Putamen (tissue), 1 donor: ENCODE results near the gene CYP51A1.
A peak's percentile ranks its signal among the peaks of the same experiment; 100 is the strongest.
"Not testable (repeated sequence)": the region's sequence is repeated elsewhere in the genome, so short reads cannot be mapped to it uniquely, and the experiment has no call there.

Source experiments
- DNase-seq: peaks from one replicate; pipeline ENCODE4 v3.0.0-alpha.2; 2016; ENCODE audit warnings: low spot score

The CYP51A1 gene

DNA sequence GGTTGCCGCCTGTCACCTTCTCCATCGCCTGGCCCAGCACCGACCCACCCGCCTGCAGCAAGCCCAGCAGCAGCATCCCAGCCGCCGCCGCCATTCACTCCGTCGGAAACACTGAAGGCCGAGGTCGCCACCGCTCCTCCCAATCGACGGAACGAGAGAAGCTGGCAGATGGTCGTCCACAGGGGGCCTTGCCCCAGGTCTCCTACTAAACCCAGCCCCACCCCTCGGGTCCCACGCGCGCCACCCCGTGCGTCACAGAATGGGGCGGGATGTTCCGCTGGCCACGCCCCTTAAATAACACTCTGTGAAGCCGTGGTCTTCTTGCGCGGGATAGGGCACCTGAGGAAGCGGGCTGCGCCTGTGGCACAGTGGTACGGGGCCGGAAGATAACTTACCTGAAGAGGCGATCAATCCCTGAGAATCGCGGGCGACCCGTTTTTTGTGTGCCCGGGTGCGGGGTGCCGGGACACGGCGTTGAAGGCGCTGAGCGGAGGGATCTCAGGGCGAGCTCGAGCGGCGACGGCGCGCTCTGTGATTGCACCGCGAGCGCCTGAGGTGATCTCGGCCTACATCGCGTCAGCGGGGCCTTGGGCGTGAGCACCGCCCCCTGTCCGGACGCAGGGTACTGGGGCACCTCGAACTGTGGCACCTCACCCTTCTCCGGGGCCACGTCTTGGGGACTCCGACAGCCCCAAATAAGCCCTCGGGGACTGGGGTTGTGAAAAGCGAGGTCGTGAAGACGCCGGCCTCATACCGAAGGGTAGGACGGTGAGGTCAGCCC, at the start of gene CYP51A1:
TSS of gene CYP51A1 (minus strand) at position 207 of the 781 bp plus-strand sequence. CDS start at position 94, 113 bp downstream.
- DNase-seq = peak; percentile 91

- peak; percentile 80 for DNase-seq
Observed at GRCh38 chr7:92178928-92179924, 44.9 kb upstream of the CYP51A1 start, which contains the start of gene LRRD1. TSS of gene LRRD1 (minus strand) at chr7:92179142. CDS start at chr7:92165202, 13,940 bp downstream.

DNA sequence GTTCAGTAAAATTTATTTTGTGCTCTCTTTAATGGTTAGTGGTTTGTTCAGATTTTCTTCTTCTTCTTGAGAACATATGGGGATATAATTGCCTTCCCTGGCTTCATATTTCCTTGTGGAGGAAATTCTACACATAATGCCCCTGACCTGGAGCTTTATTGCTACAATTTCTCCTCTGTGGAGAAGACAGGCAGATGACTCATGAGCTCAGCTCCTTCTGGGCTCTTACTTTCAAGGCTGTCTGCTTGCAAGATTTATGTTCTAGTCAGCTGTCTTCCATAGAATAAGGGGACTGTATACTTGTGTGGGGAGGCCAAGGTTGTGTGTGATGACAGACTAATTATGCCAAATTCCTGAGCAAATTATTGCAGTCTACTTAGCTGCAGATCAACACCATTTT, 43.1 kb upstream of the CYP51A1 start:
- DNase-seq = no peak

DNA sequence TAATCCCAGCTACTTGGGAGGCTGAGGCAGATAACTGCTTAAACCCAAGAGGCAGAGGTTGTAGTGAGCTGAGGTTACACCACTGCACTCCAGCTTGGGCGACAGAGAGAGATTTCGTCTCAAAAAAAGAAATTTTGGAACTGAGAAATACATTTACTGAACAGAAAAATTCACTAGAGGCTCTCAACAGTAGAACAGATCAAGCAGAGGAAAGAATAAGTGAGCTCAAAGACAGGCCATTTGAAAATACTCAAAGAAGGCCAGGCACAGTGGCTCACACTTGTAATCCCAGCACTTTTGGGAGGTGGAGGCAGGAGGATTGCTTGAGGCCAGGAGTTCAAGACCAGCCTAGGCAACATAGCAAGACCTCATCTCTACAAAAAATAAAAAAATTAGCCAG, 35.3 kb upstream of the CYP51A1 start:
- not testable (repeated sequence) for DNase-seq

GRCh38 chr7:92161271-92161670, 27.0 kb upstream of the CYP51A1 start:
- DNase-seq = no peak

DNA sequence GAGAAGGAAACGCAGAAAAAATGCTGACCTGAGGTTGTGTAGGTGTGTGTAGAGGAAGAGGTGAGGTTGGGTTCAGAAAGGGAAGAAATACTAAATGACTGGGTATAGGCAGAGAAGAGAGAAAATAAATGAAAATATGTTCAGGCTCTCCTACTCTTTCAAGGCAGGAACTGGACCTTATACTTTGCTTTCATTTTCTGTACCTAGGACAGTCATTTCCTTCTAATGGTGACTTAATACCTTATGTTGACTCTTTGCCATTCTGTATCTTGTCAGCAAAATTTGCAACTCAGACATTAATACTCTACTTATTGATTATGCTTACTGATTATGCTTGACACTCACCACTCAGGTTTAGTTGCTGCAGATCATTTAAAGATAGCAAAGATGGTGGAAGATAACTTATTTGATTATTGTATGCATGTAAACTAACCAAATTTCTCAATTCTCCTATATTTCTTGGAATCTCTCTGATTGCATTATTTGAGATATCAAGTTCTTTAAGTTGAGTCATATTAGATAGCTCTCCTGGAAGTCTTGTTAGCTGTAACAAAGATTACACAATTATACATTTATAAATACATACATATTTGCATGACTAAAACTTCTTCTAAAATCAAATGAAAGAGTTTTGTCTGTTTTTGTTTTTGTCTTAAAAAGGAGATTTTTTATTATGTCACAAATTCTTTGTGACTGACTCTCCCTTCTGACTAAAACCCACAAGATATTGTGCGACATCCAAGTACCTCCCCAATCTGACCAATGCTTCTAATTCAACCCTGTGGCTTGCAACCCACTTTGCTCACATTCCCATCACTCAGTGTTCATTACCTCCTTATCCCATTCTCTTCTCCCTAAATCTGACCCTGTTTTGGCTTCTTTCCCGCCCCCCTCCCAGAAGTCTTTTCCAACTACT, 24.6 kb upstream of the CYP51A1 start:
- no peak for DNase-seq

DNA sequence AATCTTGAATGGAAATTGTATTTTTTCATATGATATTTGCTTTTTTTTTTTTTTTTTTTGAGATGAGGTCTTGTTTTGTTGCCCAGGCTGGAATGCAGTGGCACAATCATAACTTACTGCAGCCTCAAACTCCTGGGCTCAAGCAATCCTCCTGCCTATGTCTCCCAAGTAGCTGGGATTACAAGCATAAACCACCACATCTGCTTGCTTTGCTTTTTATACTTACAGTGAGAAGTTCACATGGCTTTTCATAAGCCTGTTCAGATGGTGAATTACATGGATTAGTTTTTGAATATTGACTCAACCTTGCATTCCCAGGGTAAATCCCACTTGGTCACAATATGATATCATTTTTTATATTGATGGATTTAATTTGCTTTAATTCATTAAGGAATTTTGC, 22.7 kb upstream of the CYP51A1 start:
- DNase-seq = no peak

GRCh38 chr7:92155108-92155739, 20.9 kb upstream of the CYP51A1 start:
- DNase-seq = no peak

GRCh38 chr7:92150450-92151017, 16.3 kb upstream of the CYP51A1 start:
- no peak for DNase-seq

DNA sequence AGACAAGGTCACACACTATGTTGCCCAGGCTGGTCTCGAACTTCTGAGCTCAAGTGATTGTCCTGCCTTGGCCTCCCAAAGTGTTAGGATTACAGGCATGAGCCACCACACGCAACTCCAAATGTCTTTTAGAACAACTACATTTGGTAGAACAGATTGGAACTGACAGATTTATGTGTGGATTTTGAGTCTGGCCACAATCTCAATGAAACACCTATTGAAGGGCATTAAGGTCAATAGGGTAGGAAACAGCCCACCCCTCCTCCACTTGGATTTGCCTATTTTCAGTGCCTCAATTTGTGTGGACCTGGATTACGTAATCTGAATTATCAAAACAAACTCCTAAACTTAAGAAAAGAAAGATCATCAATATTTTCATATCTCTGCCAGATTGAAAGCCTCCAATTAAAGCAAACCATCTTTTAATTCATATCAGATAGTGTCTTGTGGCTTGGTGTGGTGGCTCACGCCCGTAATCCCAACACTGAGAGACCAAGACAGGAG, 15.5 kb upstream of the CYP51A1 start:
- DNase-seq = no peak

GRCh38 chr7:92143192-92143880, 9.1 kb upstream of the CYP51A1 start:
- DNase-seq = not testable (repeated sequence)

DNA sequence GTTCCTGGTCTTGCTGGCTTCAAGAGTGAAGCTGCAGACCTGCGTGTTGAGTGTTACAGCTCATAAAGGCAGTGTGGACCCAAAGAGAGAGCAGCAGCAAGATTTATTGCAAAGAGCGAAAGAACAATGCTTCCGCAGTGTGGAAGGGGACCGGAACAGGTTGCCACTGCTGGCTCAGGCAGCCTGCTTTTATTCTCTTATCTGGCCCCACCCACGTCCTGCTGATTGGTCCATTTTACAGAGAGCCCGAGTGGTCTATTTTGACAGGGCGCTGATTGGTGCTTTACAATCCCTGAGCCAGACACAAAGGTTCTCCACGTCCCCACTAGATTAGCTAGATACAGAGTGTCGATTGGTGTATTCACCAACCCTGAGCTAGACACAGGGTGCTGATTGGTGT, 8.5 kb upstream of the CYP51A1 start:
- DNase-seq = not testable (repeated sequence)

DNA sequence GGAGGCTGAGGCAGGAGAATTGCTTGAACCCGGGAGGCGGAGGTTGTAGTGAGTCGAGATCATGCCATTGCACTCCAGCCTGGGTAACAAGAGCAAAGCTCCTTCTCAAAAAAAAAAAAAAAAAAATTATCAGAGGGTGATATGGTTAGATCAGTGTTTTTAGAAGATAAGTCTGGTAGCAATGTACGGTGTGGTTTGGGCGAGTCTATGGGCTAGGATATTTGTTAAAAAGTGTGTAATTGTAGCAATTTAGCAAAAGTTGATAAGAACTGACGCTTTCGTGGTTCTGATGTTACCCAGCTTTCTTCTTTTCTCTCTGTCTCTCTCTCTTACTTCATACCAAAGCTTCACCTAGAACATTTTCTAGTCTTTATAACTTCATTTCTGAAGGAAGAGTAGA, 6.9 kb upstream of the CYP51A1 start:
- no peak for DNase-seq

GRCh38 chr7:92137557-92137956, 3.3 kb upstream of the CYP51A1 start:
- DNase-seq = no peak

GRCh38 chr7:92135052-92135889, 994 bp upstream of the CYP51A1 start:
- peak; percentile 47 for DNase-seq

- DNase-seq = peak; percentile 48
Observed at GRCh38 chr7:92133737-92134270, 473 bp downstream of the CYP51A1 start.

- no peak for DNase-seq
Observed at GRCh38 chr7:92133133-92133736, 1.0 kb downstream of the CYP51A1 start.

GRCh38 chr7:92131764-92132330, 2.4 kb downstream of the CYP51A1 start:
- no peak for DNase-seq
